Epithelial cell of esophagus (primary cell): ENCODE measurements around the gene KCTD19.

Source experiments
- DNase-seq: peaks from one replicate; pipeline ENCODE4 v3.0.0; 2010; ENCODE audit warnings: low read depth
- H3K4me3 ChIP-seq: 2 replicates; pipeline ENCODE4 v1.5.1; 2011; ENCODE audit warnings: mild to moderate bottlenecking, low read length, control low read depth
- CTCF ChIP-seq: IDR thresholded peaks from 2 replicates; pipeline ENCODE4 v1.5.1; 2011; ENCODE audit warnings: low read depth, mild to moderate bottlenecking, low read length, control low read depth, inconsistent platforms; ENCODE audit not compliant: insufficient read depth; ENCODE audit errors: missing control alignments

KCTD19 gene

DNA sequence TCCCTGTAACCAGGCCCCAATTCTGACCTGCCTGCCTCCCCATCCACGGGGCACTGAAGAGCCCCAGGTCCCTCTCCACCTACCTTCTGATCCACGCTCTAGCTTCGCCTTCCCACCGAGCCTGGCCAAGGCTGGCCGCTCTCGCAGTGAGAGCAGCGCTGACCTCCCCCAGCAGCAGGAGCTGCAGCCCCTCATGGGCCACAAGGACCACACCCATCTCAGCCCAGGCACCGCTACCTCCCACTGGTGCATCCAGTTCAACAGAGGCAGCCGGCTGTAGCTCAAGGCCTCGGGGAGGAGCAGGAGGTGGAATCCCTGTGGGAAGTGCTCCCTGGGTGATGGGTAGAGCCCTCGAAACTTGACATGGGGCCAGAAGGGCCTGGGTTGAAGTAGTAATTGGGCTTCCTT is 55.6 kb downstream of the KCTD19 start:
- TF ChIP-seq CTCF = no peak
- no peak for DNase-seq
- no peak overlapping the region for H3K4me3 ChIP-seq

GRCh38 chr16:67269766-67270165 is 56.8 kb downstream of the KCTD19 start:
- peak; percentile 32 for DNase-seq

GRCh38 chr16:67268136-67268579 is 58.4 kb downstream of the KCTD19 start:
- no peak for TF ChIP-seq CTCF
- H3K4me3 ChIP-seq = no peak overlapping the region
- no peak for DNase-seq

More at GRCh38 chr16:67269766-67270165, 56.8 kb downstream of the KCTD19 start:
- no peak overlapping the region for H3K4me3 ChIP-seq
- no peak for TF ChIP-seq CTCF

GRCh38 chr16:67265834-67266233 is 60.7 kb downstream of the KCTD19 start:
- TF ChIP-seq CTCF = no peak
- H3K4me3 ChIP-seq = no peak overlapping the region
- DNase-seq = no peak

- H3K4me3 ChIP-seq = no peak overlapping the region
- no peak for DNase-seq
- TF ChIP-seq CTCF = no peak
Observed at GRCh38 chr16:67264866-67265265, 61.7 kb downstream of the KCTD19 start.

GRCh38 chr16:67264277-67264676 is 62.3 kb downstream of the KCTD19 start:
- DNase-seq = no peak
- no peak overlapping the region for H3K4me3 ChIP-seq
- no peak for TF ChIP-seq CTCF

DNA sequence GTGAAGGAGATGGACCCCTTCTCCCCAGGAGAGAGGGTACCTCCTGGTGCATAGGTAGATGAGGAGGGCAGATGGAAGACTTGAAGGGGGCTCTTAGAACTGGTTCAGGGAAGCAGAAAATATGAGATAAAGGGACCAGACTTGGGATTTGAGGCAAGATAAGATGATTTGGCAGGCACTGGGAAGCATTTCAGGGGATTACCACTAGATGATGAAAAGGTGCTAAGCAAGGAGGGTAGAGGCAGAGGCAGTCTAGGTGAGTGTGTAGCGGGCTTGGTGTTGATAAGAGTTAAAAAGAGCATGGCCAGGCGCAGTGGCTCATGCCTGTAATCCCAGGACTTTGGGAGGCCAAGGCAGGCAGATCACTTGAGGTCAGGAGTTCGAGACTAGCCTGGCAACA is 63.3 kb downstream of the KCTD19 start:
- no peak for TF ChIP-seq CTCF
- DNase-seq = no peak

More for the DNA sequence above, 63.3 kb downstream of the KCTD19 start:
- H3K4me3 ChIP-seq = no peak overlapping the region
